Astrocyte of the spinal cord (primary cell): ENCODE results near the gene FUT8.
"Not testable (repeated sequence)": the region's sequence is repeated elsewhere in the genome, so short reads cannot be mapped to it uniquely, and the experiment has no call there.

Experiments used
- DNase-seq: peaks from one replicate; pipeline ENCODE4 v3.0.0; 2011; ENCODE audit warnings: low read depth, low spot score
- H3K4me3 ChIP-seq: 2 replicates; pipeline ENCODE4 v1.5.1; 2011; ENCODE audit warnings: low read depth, mild to moderate bottlenecking, low read length, moderate library complexity
- in situ Hi-C: cut with HindIII; loops from 2 replicates; pipeline ENCODE4 v1.10.0; 2017; ENCODE audit warnings: low sequenced_read_pairs
- TF ChIP-seq, protein P1 (sequence below): IDR thresholded peaks from 2 replicates; pipeline ENCODE4 v1.5.1; 2012; ENCODE audit warnings: low read depth, mild to moderate bottlenecking, low read length, inconsistent platforms

Gene FUT8

DNA sequence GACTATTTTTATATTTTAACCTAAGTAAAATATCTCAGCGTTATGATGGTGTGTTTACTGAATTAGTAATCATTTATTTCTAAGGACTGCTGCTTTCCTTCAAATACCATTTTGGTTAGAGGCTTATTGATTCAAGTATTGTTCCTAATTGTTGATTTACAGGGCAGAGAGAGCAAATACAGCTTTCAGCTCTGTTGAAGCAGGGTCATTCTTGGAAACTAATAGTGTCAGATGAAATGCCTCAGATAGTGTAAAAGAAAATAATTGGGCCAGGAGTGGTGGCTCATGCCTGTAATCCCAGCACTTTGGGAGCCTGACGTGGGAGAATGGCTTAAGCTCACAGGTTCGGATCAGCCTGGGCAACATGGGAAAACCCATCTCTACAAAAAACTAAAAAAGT, 249.3 kb downstream of the FUT8 start:
- in situ Hi-C loops, result no loop called here
- TF ChIP-seq, protein P1, sequence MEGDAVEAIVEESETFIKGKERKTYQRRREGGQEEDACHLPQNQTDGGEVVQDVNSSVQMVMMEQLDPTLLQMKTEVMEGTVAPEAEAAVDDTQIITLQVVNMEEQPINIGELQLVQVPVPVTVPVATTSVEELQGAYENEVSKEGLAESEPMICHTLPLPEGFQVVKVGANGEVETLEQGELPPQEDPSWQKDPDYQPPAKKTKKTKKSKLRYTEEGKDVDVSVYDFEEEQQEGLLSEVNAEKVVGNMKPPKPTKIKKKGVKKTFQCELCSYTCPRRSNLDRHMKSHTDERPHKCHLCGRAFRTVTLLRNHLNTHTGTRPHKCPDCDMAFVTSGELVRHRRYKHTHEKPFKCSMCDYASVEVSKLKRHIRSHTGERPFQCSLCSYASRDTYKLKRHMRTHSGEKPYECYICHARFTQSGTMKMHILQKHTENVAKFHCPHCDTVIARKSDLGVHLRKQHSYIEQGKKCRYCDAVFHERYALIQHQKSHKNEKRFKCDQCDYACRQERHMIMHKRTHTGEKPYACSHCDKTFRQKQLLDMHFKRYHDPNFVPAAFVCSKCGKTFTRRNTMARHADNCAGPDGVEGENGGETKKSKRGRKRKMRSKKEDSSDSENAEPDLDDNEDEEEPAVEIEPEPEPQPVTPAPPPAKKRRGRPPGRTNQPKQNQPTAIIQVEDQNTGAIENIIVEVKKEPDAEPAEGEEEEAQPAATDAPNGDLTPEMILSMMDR, result no peak
- no peak overlapping the region for H3K4me3 ChIP-seq
- DNase-seq, result no peak

DNA sequence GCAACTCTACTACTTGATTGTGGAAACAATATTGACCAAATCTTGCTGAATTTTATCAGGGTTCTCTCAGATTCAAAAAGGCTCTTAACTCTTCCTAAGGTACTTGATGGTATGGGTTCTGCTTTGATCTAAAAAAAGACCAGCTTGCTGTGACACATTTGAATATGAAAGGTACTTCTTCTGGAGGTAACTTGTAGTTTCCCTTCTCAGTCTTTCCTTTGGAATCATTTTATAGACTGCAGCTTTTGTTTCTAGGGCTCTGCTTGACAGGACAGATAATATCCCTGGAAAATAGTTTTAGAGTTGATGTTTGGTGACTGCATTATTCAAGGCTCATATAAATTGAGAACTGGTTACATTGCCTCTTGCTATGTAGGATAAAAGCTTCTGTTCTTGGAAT, 251.9 kb downstream of the FUT8 start:
- no peak overlapping the region for H3K4me3 ChIP-seq
- in situ Hi-C loops, result no loop called here
- TF ChIP-seq, protein P1, result no peak
- DNase-seq, result no peak

GRCh38 chr14:65676361-65677014, 264.0 kb downstream of the FUT8 start:
- H3K4me3 ChIP-seq, result no peak overlapping the region
- no peak for DNase-seq
- in situ Hi-C loops, result no loop called here
- TF ChIP-seq, protein P1, result no peak

- H3K4me3 ChIP-seq, result no peak overlapping the region
- in situ Hi-C loops, result no loop called here
- DNase-seq, result no peak
- TF ChIP-seq, protein P1, result no peak
Observed at GRCh38 chr14:65685572-65685971, 273.0 kb downstream of the FUT8 start.

DNA sequence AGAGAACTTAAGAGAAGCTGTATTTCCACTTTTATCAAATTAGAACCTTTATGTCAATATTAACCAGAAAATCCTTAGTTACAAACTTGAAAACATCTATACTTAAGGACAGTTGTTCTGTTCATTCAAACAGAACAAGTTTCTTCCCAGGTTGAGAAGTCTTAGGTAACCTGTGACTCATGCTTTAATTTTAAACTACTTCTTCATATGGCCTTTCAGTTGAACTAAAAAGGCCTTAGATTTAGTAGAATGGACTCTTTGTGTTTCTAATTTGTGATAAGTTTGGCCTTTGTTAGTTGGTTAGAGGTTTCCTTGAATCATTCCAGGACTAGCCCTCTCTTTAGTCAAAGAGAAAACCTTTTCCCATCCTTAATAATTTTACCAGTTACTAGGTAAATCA, 274.2 kb downstream of the FUT8 start:
- TF ChIP-seq, protein P1, result no peak
- in situ Hi-C loops, result no loop called here
- DNase-seq, result no peak
- no peak overlapping the region for H3K4me3 ChIP-seq

GRCh38 chr14:65689070-65689469, 276.5 kb downstream of the FUT8 start:
- in situ Hi-C loops, result no loop called here
- DNase-seq, result no peak
- no peak overlapping the region for H3K4me3 ChIP-seq
- TF ChIP-seq, protein P1, result no peak

GRCh38 chr14:65692566-65692965, 280.0 kb downstream of the FUT8 start:
- in situ Hi-C loops, H3K4me3 ChIP-seq, DNase-seq: not testable (repeated sequence)
